Measurements from ENCODE around the gene MICAL3.

Gene MICAL3

DNA sequence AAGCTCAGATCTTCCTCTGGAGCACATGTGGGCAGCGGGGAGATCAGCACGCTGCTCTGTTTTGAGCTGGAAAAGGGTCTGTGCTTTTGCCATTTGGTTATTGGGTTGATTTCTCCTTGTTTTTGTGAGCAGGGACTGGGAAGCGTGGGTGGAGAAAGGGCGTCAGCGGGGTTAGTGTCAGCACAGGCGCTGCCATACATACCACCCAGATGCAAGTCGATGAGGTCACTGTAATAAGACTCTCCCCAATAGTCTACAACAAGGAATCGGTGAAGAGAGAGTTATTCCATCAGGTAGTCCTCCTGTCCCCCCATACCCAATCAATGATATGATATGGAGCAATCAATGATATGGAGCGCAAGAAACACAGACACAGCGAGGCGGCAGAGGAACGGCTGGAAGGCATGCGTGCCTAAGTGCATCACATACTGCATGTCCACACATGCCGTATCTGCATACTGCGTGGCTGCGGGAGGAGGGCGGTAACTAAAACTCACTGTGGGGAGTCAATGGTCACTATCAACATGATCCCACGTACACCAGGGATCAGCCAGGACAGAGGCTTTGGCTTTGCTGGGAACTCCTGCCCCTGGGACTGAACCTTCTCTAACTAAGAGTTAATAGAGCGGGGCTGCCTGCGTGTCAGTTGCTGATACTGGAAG, 220.6 kb downstream of the MICAL3 start:
- Histone ChIP-seq H3K4me3 (ENCODE audit: low read length) (no peak overlapping the region), H3K36me3 (ENCODE audit: control insufficient read depth, insufficient read depth, low read length, severe bottlenecking) (peaks cover 36% of the 10 kb centered on the region), H3K27me3 (replicated peaks; ENCODE audit: control insufficient read depth, insufficient read depth, low read length) (no peaks in the 10 kb centered on the region), H3K9me3 (ENCODE audit: control insufficient read depth, low read length) (no peaks in the 10 kb centered on the region), H3K4me1 (ENCODE audit: control insufficient read depth, insufficient read depth, low read length) (no peaks in the 10 kb centered on the region), H3K9ac (ENCODE audit: low read length) (no peak overlapping the region)
- DNase-seq (ENCODE audit: low read depth) = no peak

DNA sequence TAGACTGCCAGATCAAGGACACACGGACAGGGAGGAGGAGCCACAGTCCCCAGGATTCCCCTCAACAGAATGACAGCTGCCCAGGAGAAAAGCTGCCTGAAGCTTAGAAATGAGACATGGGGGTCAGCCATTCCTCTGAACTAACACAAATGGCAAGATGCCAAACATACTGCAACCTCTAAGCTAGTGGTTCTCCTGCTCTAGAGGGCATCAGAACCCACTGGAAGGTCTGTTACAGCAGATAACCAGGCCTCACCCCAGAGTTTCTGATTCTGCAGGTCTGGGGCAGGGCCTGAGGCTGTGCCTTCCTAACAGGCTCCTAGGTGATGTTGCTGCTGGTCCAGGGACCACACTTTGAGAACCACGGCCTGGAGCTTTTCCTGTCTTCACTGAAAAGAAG, 221.5 kb downstream of the MICAL3 start:
- H3K9me3 ChIP-seq (ENCODE audit: control insufficient read depth, low read length) = no peaks in the 10 kb centered on the region
- DNase-seq (ENCODE audit: low read depth) = peak; percentile 3
- no peaks in the 10 kb centered on the region for H3K27me3 ChIP-seq (replicated peaks; ENCODE audit: control insufficient read depth, insufficient read depth, low read length)
- H3K9ac ChIP-seq (ENCODE audit: low read length) = no peak overlapping the region
- no peaks in the 10 kb centered on the region for H3K4me1 ChIP-seq (ENCODE audit: control insufficient read depth, insufficient read depth, low read length)
- no peak overlapping the region for H3K4me3 ChIP-seq (ENCODE audit: low read length)
- H3K36me3 ChIP-seq (ENCODE audit: control insufficient read depth, insufficient read depth, low read length, severe bottlenecking) = peaks cover 28% of the 10 kb centered on the region

DNA sequence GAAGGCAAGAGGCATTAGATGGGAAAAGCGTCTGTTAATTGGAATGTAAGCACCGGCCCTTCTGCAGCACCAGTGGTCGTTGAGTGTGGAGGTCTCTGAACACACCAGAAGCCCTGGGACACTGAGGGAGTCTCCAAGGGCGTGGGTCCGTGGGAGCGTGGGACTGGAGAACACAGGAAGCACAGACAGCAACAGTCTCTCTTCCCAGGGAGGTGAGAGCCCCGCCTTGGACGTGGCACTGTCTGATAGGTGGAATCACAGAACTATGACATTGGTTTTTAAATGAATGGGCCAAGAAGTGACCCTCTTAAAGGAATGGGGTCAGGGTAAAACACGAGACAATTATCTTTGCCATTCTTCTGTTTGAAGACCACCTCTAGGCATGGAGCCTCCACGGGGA, 221.9 kb downstream of the MICAL3 start:
- DNase-seq (ENCODE audit: low read depth) = no peak
- Histone ChIP-seq H3K4me3 (ENCODE audit: low read length) (no peak overlapping the region), H3K4me1 (ENCODE audit: control insufficient read depth, insufficient read depth, low read length) (no peaks in the 10 kb centered on the region), H3K9ac (ENCODE audit: low read length) (no peak overlapping the region), H3K36me3 (ENCODE audit: control insufficient read depth, insufficient read depth, low read length, severe bottlenecking) (peaks cover 28% of the 10 kb centered on the region), H3K9me3 (ENCODE audit: control insufficient read depth, low read length) (no peaks in the 10 kb centered on the region), H3K27me3 (replicated peaks; ENCODE audit: control insufficient read depth, insufficient read depth, low read length) (no peaks in the 10 kb centered on the region)

DNA sequence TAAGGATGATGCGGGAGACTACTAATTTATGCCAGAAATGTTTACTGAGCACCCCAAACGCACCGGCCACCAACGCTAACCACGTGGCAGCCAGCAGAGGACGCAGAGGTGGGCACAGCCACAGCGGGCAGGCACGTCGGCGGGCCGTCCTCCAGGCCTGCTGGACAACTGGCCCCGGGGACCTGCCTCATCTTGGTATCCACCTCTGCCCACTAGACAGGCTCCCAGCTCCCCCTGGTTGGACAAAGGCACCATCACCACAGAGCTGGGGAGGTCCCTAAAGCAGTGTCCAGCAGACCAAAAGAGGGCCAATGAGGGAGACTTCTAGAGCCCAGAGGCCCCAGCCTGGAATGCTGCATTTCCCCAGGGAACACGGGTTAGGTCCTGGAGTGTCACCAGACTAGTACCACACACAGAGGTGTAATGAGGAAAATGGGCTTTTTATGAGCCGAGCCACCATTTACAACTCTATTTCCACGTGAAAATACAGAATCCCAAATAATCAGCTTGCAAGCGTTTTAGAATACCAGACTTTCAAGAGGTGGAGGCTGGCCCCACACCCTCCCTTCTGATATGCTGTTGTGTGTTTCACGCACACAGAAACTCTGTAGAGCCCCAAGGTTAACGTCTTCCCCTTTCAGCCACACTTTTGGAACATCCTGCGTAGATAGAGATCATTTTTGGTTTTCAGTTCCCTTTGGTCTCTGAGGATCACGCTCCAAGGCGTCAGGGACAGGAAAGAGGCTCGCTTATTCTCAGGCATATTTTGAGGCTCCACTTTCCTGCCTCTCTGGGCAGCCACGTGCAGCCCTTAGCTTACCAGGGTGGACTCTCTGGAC, 226.4 kb downstream of the MICAL3 start:
- DNase-seq (ENCODE audit: low read depth) = no peak
- no peaks in the 10 kb centered on the region for H3K4me1 ChIP-seq (ENCODE audit: control insufficient read depth, insufficient read depth, low read length)
- H3K9me3 ChIP-seq (ENCODE audit: control insufficient read depth, low read length) = no peaks in the 10 kb centered on the region
- H3K9ac ChIP-seq (ENCODE audit: low read length) = no peak overlapping the region
- no peaks in the 10 kb centered on the region for H3K27me3 ChIP-seq (replicated peaks; ENCODE audit: control insufficient read depth, insufficient read depth, low read length)
- no peaks in the 10 kb centered on the region for H3K36me3 ChIP-seq (ENCODE audit: control insufficient read depth, insufficient read depth, low read length, severe bottlenecking)
- no peak overlapping the region for H3K4me3 ChIP-seq (ENCODE audit: low read length)

DNA sequence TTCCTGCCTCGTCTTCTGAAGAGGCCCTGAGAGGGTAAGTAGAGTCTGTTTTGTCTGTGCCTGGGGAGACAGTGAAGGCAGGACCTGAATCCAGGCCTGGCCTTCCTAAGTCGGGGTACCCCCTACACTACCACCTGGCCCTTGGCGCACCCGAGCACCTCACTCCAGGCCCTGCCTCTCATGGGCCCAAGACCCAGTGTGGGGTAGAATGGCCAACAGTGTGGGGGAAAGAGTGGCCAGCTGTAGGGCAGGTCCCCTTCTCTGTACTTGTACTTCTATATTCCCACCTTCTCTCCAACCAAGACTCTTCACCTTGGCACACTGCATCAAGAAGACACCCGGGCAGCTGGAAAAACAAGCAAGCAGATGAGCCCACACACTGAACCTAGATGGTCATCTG, 227.7 kb downstream of the MICAL3 start:
- H3K27me3 ChIP-seq (replicated peaks; ENCODE audit: control insufficient read depth, insufficient read depth, low read length) = no peaks in the 10 kb centered on the region
- no peak overlapping the region for H3K9ac ChIP-seq (ENCODE audit: low read length)
- no peaks in the 10 kb centered on the region for H3K4me1 ChIP-seq (ENCODE audit: control insufficient read depth, insufficient read depth, low read length)
- no peak for DNase-seq (ENCODE audit: low read depth)
- no peaks in the 10 kb centered on the region for H3K9me3 ChIP-seq (ENCODE audit: control insufficient read depth, low read length)
- H3K4me3 ChIP-seq (ENCODE audit: low read length) = no peak overlapping the region
- H3K36me3 ChIP-seq (ENCODE audit: control insufficient read depth, insufficient read depth, low read length, severe bottlenecking) = no peaks in the 10 kb centered on the region

DNA sequence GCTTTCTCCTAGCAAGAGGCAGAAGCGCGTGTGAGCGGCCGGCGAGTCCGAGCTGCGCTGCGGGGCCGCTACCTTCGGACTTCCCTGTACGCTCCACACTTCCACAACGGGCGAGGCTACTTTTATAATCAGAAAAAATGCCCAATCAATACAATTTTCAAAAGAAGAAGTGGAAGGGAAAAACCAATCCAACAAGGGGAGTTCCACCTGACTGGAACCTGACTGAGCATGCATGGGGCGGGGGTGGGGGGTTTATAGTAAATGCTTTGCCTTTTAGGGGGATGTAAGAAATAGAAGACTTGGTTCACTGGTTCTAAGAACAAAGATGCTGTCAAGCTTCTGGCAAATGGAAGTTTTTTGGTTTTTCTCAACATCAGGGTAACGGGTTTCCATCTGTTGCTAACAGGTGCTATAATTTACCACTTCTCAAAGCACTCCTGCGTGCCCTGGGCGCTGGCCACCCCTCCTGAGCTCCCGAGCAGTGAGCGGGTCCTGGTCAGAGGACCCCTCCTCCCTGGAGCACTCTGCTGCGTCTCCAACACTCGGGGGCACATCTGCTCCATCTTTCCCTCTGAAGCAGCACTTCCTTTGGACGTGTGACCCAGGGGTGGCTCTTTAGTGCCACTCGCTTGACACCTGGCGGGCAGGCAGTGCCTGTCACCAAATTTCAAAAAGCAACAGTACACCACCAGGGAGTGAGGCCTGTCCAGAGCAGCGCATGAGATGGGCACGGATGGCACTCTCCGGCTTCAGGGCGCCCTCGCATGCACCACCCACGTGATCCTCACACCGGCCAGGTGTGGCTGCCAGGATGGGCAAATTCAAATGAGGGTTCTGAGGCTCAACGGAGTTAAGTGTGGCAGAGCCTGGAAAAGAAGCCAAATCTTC, 228.5 kb downstream of the MICAL3 start:
- Histone ChIP-seq H3K36me3 (ENCODE audit: control insufficient read depth, insufficient read depth, low read length, severe bottlenecking) (no peaks in the 10 kb centered on the region), H3K9me3 (ENCODE audit: control insufficient read depth, low read length) (no peaks in the 10 kb centered on the region), H3K4me1 (ENCODE audit: control insufficient read depth, insufficient read depth, low read length) (no peaks in the 10 kb centered on the region), H3K27me3 (replicated peaks; ENCODE audit: control insufficient read depth, insufficient read depth, low read length) (no peaks in the 10 kb centered on the region), H3K4me3 (ENCODE audit: low read length) (no peak overlapping the region), H3K9ac (ENCODE audit: low read length) (no peak overlapping the region)
- DNase-seq (ENCODE audit: low read depth) = no peak

DNA sequence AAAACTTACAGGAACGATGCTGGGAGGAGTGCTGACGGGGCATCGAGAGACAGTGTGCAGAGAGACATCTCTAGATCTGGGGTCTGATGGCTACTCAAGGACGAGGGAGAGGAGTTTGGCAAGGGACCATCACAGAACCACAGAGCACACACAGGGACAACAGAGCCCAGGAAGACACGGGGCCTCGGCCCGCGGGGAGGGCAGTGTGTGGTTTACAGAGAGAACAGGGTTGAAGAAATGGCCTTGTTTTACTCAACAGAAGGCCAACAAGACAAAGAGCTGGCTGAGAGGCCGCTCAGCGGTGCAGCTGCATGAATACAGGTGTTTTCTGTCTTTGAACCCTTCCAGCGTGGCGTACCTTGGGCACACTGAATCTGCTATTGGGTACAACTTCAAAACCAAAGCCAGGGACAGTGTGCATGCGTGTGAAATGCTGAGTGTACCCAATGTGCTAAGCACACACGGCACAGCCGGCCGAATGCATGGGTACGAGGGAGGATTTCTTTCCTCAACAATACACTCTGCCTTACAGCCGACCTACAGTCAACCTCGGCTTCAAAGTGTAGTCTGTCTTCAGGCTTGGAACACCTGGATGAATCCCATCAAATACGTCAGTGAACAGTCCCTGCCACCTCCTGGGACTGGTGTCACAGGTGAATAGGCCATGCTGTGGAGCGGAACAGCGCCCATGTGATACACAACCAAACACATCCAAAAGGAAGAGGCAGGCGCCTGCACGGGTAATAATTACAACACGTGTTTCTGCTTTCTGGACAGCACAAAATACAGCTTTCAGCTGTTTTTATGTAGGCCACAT, 229.4 kb downstream of the MICAL3 start:
- Histone ChIP-seq H3K36me3 (ENCODE audit: control insufficient read depth, insufficient read depth, low read length, severe bottlenecking) (peaks cover 8% of the 10 kb centered on the region), H3K9me3 (ENCODE audit: control insufficient read depth, low read length) (no peaks in the 10 kb centered on the region), H3K4me3 (ENCODE audit: low read length) (no peak overlapping the region), H3K27me3 (replicated peaks; ENCODE audit: control insufficient read depth, insufficient read depth, low read length) (no peaks in the 10 kb centered on the region), H3K9ac (ENCODE audit: low read length) (no peak overlapping the region), H3K4me1 (ENCODE audit: control insufficient read depth, insufficient read depth, low read length) (no peaks in the 10 kb centered on the region)
- no peak for DNase-seq (ENCODE audit: low read depth)

DNA sequence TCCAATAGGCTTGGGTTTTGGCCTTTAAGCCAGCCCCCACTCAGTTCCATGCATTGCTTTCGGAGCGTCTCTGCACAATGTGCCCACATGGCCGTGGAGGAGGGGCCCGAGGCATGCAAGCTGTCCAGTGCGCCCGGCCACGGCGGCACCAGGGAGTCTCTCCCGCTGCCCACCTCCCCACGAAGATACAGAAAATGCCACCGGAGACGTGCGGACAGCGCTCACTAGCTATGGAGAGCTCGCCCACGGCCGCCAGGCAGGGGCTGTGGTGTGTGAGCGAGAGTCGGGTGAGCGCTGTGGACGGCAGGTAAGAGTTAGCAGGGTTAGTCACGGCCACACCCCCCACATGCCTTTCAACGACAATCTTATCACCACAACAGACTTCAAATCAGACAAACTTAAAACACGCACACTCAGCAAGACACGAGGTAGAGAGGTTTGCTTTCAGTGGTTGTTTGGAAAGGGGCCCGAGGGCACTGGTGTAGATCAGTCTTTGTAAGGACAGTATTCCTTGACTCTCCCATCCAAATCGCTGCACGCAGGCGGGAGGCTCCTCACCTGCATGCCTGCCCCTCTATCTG, 231.4 kb downstream of the MICAL3 start:
- Histone ChIP-seq H3K27me3 (replicated peaks; ENCODE audit: control insufficient read depth, insufficient read depth, low read length) (no peaks in the 10 kb centered on the region), H3K36me3 (ENCODE audit: control insufficient read depth, insufficient read depth, low read length, severe bottlenecking) (peaks cover 23% of the 10 kb centered on the region), H3K9ac (ENCODE audit: low read length) (no peak overlapping the region), H3K4me3 (ENCODE audit: low read length) (no peak overlapping the region), H3K9me3 (ENCODE audit: control insufficient read depth, low read length) (no peaks in the 10 kb centered on the region), H3K4me1 (ENCODE audit: control insufficient read depth, insufficient read depth, low read length) (no peaks in the 10 kb centered on the region)
- DNase-seq (ENCODE audit: low read depth) = no peak

DNA sequence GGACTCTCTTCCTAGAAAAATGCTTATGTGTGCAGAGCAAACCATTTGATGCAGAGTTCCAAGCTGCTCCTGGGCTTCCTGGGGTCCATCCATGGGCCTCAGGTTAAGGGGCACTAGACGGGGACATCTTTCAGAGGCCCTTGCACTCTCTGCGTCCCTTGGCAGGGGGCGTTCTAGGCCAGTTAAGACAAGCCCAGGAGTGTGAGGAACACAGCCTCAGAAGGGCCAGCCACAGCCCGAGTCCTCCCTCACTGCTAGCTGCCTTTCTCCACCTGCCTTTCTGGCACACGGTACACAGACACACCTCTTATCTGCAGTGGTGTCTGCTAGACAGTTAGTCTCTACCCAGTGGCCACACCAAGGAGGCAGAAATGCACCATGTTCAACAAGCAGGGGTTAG, 232.1 kb downstream of the MICAL3 start:
- H3K36me3 ChIP-seq (ENCODE audit: control insufficient read depth, insufficient read depth, low read length, severe bottlenecking) = peaks cover 23% of the 10 kb centered on the region
- no peak overlapping the region for H3K9ac ChIP-seq (ENCODE audit: low read length)
- H3K4me3 ChIP-seq (ENCODE audit: low read length) = no peak overlapping the region
- H3K27me3 ChIP-seq (replicated peaks; ENCODE audit: control insufficient read depth, insufficient read depth, low read length) = no peaks in the 10 kb centered on the region
- H3K9me3 ChIP-seq (ENCODE audit: control insufficient read depth, low read length) = no peaks in the 10 kb centered on the region
- peaks cover 4% of the 10 kb centered on the region for H3K4me1 ChIP-seq (ENCODE audit: control insufficient read depth, insufficient read depth, low read length)
- DNase-seq (ENCODE audit: low read depth) = no peak

DNA sequence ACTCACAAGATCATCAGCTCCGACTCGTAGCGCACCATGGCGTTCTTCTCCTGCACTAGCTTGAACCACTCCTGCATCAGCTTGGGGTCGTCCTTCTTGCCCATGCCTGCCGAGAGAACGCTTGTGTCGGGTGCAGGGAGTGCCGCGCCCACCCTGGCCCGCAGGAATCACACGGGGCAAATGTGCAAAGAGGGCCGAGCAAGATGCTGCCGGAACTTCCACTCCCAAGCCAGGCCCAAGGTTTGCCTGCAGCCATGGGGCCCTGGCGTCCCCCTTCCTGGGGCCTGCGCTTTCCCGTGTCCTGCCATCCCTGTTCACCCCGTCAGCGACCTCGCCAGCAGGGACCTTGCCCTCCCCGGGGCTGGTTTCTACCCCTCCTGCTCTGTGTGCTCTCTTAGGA, 233.2 kb downstream of the MICAL3 start:
- no peak overlapping the region for H3K9ac ChIP-seq (ENCODE audit: low read length)
- no peak overlapping the region for H3K4me3 ChIP-seq (ENCODE audit: low read length)
- no peak for DNase-seq (ENCODE audit: low read depth)
- H3K36me3 ChIP-seq (ENCODE audit: control insufficient read depth, insufficient read depth, low read length, severe bottlenecking) = peaks cover 23% of the 10 kb centered on the region
- peaks cover 15% of the 10 kb centered on the region for H3K4me1 ChIP-seq (ENCODE audit: control insufficient read depth, insufficient read depth, low read length)
- no peaks in the 10 kb centered on the region for H3K9me3 ChIP-seq (ENCODE audit: control insufficient read depth, low read length)
- no peaks in the 10 kb centered on the region for H3K27me3 ChIP-seq (replicated peaks; ENCODE audit: control insufficient read depth, insufficient read depth, low read length)
